Glutamatergic neuron (in vitro differentiated cells): ENCODE data around the gene ERICH4. TPM values are rescaled to one million over a fixed set of nuclear protein-coding genes. Genes with fewer than 3 reads are reported as not detected.

Experiments
- DNase-seq: peaks from one replicate; pipeline ENCODE4 v3.0.0; 2022
- H3K27ac Mint-ChIP-seq: one replicate; pipeline ENCODE4 v1.8.0; 2020; ENCODE audit warnings: mild to moderate bottlenecking, mixed read lengths, inconsistent platforms; ENCODE audit not compliant: unreplicated experiment
- H3K27me3 Mint-ChIP-seq: one replicate; pipeline ENCODE4 v1.8.0; 2020; ENCODE audit warnings: mild to moderate bottlenecking, moderate library complexity, mixed read lengths, inconsistent platforms; ENCODE audit not compliant: unreplicated experiment
- H3K36me3 Mint-ChIP-seq: one replicate; pipeline ENCODE4 v1.8.0; 2020; ENCODE audit warnings: mild to moderate bottlenecking, mixed read lengths, inconsistent platforms; ENCODE audit not compliant: unreplicated experiment
- H3K4me1 Mint-ChIP-seq: one replicate; pipeline ENCODE4 v1.8.0; 2020; ENCODE audit warnings: mild to moderate bottlenecking, low read depth, mixed read lengths, inconsistent platforms; ENCODE audit not compliant: unreplicated experiment
- H3K4me3 Mint-ChIP-seq: one replicate; pipeline ENCODE4 v1.8.0; 2020; ENCODE audit warnings: mild to moderate bottlenecking, mixed read lengths, inconsistent platforms; ENCODE audit not compliant: unreplicated experiment
- H3K9me3 Mint-ChIP-seq: one replicate; pipeline ENCODE4 v1.8.0; 2020; ENCODE audit warnings: mild to moderate bottlenecking, moderate library complexity, mixed read lengths, inconsistent platforms; ENCODE audit not compliant: unreplicated experiment
- CTCF ChIP-seq: fragments of 200-600 bp; sonication (generic); IDR thresholded peaks from one replicate; pipeline ENCODE4 v1.5.0; 2021; ENCODE audit not compliant: partially characterized antibody, unreplicated experiment
- total RNA-seq: library from RNA; stranded (reverse); fragmentation: NEBNext Ultra II Directional; extraction: Animal tissue kit (Norgen Biotek cat#: 25700); gene quantifications from one replicate; pipeline ENCODE4 v1.2.1, GENCODE V29; 2021; ENCODE audit not compliant: unreplicated experiment

Gene ERICH4
- total RNA-seq, 1 donor from 2014 or later = not detected

GRCh38 chr19:41492843-41493242, 49.9 kb downstream of the ERICH4 start:
- Mint-ChIP-seq H3K36me3 (no peaks in the 10 kb centered on the region), H3K27me3 (peaks cover 3% of the 10 kb centered on the region), H3K4me3 (no peak overlapping the region), H3K9me3 (peaks cover under 1% of the 10 kb centered on the region), H3K27ac (no peak overlapping the region), H3K4me1 (peaks cover 2% of the 10 kb centered on the region)
- TF ChIP-seq CTCF = no peak
- no peak for DNase-seq

Other genes starting within 250 kb of the ERICH4 start
- gene CYP2S1, start 249.9 kb upstream of the ERICH4 start, total RNA-seq = 6.0 TPM
- not detected for gene AXL, start 223.9 kb upstream of the ERICH4 start, total RNA-seq
- 201 TPM for gene HNRNPUL1, start 178.8 kb upstream of the ERICH4 start, total RNA-seq
- gene CCDC97, start 133.0 kb upstream of the ERICH4 start, total RNA-seq = 36.7 TPM
- 26.0 TPM for gene TGFB1, start 89.2 kb upstream of the ERICH4 start, total RNA-seq
- gene B9D2, start 79.0 kb upstream of the ERICH4 start, total RNA-seq = 7.6 TPM
- gene TMEM91, start 66.6 kb upstream of the ERICH4 start, total RNA-seq = 52.6 TPM
- 18.2 TPM for gene EXOSC5, start 45.8 kb upstream of the ERICH4 start, total RNA-seq
- gene BCKDHA, start 45.3 kb upstream of the ERICH4 start, total RNA-seq = 11.0 TPM
- 15.9 TPM for gene B3GNT8, start 15.8 kb upstream of the ERICH4 start, total RNA-seq
- gene DMAC2, start 3.2 kb upstream of the ERICH4 start, total RNA-seq = 99.4 TPM
- gene CEACAM21, start 133.0 kb downstream of the ERICH4 start, total RNA-seq = not detected
- gene CEACAM4, start 183.9 kb downstream of the ERICH4 start, total RNA-seq = not detected
- not detected for gene CEACAM7, start 245.1 kb downstream of the ERICH4 start, total RNA-seq